ENCODE results near the gene DGKQ.
"Not testable (repeated sequence)": the region's sequence is repeated elsewhere in the genome, so short reads cannot be mapped to it uniquely, and the experiment has no call there.

Gene DGKQ

DNA sequence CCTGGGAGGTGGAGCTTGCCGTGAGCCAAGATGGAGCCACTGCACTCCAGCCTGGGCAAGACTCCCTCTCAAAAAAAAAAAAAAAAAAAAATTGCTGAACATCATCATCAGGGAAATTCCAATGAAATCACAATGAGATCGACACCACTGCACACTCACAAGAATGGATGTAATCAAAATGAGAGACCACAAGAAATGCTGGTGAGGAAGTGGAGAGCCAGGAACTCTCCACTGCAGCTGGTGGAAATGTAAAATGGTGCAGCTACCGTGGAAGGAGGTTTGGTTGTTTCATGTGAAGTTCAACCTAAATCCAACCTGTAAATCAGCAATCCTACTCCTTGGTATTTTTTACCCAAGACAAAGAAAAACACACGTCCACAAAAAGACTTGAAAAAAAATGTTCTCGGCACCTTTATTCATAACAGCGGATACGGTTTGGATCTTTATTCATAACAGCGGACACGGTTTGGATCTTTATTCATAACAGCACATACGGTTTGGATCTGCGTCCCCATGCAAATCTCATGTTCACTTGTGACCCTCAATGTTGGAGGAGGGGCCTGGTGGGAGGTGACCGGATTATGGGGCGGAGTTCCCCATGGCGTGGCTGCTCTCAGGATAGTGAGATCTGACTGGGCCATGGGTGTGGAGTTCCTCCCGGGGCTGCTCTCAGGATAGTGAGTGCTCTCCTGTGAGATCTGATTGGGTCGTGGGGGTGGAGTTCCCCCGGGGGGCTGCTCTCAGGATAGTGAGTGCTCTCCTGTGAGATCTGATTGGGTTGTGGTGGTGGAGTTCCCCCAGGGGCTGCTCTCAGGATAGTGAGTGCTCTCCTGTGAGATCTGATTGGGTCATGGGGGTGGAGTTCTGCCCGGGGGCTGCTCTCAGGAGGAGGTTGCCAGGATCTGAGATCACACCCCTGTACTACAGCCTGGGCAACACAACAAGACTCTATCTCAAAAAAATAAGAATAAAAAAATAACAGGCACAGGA lies 49.0 kb downstream of the DGKQ start:
- DNase-seq: no peak

DNA sequence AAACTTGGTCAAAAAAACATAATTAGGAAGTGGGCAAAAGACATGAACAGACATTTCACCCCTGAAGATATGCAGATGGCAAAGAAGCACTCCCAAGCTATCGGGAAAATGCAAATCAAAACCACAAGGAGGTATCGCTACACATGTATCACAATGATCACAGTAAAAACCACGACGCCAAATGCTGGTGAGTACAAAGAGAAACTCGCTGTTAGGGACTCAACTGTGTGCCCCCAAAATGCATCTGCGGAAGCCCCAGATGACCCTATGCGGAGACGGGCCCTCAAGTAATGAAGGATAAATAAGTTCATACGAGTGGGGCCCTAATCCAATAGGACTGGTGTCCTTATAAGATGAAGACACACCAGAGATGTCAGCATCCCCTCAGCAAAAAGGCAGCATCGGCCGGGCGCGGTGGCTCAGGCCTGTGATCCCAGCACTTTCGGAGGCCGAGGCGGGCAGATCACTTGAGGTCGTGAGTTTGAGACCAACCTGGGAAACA lies 51.5 kb downstream of the DGKQ start:
- DNase-seq: no peak

DNA sequence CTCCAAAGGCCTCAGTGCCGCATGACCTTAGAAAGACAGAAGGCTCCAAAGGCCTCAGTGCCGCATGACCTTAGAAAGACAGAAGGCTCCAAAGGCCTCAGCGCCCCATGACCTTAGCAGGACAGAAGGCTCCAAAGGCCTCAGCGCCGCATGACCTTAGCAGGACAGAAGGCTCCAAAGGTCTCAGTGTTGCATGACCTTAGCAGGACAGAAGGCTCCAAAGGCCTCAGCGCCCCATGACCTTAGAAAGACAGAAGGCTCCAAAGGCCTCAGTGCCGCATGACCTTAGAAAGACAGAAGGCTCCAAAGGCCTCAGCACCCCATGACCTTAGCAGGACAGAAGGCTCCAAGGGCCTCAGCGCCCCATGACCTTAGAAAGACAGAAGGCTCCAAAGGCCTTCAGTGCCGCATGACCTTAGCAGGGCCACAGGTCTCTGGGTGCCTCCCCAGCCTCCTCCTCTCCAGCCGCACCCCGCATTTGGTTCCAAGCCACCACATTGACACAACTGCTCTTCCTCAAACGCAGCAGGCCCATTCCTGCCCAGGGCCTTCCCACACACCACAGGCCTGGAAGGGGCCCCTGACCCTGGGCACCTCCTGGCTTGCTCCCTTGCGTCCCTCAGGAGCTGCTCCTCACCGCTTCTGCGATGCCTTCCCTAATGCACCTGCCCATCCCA lies 54.2 kb downstream of the DGKQ start:
- DNase-seq: not testable (repeated sequence)

DNA sequence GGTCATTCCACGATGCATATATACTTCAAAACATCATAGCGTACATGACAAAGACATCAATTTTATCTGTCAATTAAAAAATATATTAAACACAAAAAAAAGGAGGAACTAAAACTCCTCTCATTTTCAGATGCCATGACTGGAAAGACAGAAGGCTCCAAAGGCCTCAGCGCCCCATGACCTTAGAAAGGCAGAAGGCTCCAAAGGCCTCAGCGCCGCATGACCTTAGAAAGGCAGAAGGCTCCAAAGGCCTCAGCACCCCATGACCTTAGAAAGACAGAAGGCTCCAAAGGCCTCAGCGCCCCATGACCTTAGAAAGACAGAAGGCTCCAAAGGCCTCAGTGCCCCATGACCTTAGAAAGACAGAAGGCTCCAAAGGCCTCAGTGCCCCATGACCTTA lies 54.8 kb downstream of the DGKQ start:
- not testable (repeated sequence) for DNase-seq

DNA sequence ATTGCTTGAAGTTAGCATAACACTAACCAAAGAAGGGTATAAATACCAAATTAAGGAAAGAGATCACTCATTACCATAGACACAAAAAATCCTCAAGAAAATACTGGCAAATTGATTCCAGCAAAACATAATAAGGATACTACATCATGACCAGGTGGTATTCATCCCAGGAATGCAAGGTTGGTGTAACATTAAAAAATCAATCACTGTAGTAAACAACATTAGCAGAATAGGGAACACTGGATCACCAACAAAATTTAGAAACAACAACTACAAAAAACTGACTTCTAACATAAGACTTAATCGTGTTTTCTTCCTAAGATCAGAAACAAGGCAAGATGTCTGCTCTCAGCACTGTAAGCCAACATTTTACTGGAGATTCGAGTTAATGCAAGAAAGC lies 55.4 kb downstream of the DGKQ start:
- no peak for DNase-seq

DNA sequence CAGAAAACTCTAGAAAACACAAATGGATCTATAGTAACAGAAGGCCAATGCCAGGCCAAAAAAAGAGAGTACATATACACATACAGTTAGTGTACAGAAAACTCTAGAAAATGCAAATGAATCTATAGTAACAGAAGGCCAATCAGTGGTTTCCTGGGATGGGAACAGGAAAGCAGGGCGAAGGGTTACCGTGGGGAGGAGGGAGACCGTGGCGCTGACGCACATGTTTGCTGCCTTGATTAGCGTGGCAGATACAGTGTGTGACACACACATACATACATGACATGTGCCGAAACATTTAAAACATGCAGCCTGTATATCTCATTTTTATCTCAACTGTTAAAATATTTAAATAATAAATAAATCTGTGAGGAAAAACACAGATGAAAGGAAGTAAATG lies 55.9 kb downstream of the DGKQ start:
- no peak for DNase-seq

DNA sequence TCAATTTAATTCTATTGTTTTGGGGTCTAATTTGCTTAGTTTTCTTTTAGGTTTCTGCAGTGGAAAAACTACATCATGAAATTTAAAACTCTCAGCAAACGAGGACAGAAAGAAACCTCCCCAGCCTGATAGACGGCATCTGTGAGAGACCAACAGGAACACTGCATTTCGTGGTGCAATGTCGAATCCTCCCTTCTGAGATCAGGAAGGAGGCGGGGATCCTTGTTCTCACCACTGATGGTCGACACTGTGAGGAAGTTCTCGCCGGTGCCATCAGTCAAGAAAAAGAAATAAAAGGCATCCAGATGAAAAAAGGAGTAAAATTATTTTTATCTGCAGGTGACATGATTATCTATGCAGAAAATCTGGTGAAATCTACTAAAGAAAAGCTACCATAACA lies 57.8 kb downstream of the DGKQ start:
- DNase-seq: no peak

DNA sequence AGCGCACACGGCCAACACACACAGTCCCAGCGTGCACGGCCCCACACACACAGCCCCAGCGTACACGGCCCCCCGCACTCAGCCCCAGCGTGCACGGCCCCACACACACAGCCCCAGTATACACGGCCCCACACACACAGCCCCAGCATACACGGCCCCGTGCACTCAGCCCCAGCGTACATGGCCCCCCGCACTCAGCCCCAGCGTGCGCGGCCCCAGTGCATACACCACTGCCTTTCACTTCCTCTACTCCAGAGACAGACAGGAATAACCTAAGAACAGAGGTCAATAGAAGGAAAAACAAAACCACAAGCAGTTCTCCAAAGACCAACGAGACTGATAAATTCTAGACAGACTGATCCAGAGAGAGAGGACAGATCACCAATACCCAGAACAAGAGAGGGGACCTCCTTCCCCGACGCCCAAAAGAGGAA lies 58.3 kb downstream of the DGKQ start:
- DNase-seq: no peak

DNA sequence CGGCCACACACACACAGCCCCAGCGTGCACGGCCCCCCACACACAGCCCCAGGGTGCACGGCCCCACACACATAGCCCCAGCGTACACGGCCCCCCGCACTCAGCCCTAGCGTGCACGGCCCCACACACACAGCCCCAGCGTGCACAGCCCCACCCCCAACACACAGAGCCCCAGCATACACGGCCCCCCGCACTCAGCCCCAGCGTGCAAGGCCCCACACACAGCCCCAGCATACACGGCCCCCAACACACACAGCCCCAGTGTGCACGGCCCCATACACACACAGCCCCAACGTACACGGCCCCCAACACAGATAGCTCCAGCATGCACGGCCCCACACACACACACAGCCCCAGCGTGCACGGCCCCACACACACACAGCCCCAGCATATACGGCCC lies 58.8 kb downstream of the DGKQ start:
- no peak for DNase-seq

DNA sequence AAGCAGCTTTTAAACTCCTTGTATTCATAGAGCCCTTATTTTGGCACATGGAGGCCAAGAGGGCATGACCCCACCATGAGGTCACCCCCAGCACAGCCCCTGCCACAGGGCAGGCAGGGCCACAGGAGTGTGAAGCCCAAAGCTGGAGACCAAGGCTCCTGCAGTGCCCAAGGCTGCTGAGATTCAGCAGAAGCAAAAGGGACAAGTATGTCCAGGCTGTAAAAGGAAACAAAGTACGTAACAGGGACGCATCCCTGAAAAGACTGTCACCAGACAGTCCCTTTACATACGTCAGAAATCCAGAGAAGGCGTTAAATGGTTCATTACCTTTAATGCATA lies 60.1 kb downstream of the DGKQ start:
- no peak for DNase-seq

DNA sequence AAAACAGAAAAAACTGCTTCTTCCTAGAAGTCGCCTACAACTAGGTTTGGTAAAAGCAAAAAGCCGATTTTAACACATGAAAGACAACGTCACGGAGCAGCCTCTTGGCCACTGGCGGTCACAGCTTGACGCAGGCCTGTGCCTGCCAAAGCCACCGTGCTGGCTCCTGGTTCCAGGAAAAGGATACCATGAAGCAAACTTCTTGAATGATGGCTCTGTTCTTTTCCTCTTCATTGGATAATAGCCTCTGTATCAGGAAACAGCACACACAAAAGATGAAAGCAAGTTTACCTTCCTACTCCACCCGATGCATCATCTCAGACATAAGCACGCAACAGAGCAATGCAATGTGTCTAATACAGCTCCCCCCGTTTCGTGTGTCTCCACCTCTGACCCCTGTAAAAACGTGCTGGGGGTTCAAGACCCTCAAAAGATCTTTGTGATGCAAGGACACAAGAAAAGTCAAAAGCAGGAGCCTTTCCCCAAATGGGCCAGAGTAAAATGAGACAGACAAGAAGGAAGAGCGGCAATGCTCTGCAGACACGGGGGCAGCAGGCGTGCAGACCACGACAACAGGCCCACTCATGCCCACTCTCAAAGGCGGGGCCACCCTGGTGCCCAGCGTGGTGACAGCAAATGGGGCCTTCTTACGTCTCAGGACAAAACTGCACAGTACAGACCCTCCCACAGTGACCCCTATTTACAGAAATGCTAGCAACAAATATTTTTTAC lies 60.7 kb downstream of the DGKQ start:
- no peak for DNase-seq

DNA sequence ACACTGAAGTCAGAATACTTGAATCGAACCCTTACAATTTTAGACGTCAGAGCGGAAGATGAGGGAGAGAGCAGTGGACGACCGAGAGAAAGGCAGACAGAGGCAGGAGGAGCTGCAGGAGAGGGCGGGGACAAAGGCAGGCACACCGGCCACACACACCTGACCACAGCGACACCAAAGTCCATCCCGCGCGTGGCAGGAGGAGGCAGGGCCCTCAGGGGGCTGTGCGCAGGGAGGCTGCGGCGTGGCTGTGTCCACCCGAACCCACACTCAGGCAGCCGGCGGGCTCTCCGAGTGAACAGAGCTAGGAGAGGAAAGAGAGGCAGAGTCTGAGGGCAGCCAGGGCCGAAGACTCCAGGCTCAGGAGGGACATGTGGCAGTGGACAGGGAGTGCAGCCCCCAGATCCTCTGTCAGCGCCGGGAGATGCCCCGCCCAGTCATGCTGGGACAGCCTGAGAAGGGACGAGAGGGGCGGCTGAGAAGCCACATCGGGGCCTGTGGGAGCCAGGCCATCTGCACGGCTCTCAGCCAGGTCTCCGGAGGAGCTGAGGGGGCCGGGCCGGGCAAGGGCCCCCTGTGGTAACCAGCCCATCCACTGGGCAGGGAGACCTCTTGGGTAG lies 61.4 kb downstream of the DGKQ start:
- DNase-seq: no peak

DNA sequence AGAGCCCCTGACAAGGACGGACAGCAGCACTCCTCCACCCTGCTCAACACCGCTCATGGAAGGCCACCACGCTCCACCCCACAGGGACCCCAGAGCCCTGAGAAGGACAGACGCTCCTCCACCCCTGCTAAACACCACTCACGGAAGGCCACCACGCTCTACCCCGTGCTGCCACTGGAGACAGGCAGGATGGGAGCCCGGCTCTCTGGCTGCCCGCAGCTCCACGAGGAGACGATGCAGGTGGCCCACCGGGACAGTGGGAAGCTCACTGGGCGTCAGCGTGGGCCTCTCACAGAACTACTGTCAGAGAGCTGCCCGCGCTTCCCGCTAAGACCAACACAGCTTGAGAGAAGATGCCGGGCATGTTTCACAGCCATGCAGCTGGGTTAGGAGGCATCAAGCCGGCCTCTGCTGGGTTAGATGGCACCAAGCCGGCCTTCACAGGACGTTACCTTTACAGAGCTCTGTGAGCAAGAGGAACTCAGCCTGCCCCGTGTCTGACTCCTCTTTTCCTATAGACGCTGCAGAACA lies 62.1 kb downstream of the DGKQ start:
- no peak for DNase-seq

DNA sequence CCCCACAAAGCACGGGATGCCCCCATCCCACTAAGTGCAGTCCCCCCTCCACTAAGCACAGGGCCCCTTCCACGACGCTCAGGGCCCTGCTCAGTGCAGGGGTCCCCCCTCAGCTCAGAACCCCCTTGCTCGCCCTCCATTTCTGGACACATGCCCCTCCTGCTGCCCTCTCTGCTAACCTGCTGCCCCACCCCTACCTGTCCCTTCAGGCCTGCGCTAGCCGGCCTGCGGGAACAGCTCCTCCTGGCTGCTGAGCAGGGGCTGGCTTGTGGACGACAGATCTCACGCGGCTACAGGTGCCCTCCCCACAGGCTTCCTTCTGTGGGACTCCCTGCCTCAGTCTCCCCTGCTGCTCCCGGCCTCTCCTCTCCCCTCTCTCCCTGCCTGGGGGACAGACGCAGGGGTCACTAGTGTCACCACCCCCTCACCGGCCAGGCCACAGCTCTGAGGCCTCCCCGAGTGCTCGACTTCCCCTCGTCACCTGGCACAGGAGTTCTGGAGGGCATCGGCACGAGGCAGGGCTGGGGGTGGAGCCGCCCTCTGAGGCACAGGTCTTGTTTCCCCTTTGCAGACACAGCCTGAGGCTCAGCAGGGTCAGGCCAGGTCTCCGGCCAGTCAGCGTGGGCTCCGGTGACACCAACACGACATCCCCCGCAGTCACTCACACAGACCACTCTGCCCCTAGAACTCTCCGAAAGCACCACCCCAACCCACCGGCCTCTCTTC lies 62.8 kb downstream of the DGKQ start:
- DNase-seq: no peak

DNA sequence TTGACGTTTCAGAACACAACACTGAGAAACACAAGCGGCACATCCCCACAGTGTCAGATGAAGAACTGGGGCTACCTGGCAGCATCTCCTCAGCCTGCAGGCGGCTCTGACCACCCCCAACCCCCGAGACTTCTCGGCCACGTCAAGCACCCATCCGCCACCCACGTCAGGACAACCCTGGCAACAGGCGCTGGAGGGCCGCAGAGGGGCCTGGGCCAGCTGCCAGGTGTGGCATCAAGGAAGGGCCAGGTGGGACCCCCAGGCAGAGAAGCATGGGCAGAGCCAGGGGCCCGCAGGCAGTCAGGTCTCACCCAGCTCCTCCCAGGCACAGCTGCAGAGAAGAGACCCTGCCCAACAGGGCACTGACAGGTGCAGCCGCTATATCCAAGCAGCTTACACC lies 63.5 kb downstream of the DGKQ start:
- no peak for DNase-seq

DNA sequence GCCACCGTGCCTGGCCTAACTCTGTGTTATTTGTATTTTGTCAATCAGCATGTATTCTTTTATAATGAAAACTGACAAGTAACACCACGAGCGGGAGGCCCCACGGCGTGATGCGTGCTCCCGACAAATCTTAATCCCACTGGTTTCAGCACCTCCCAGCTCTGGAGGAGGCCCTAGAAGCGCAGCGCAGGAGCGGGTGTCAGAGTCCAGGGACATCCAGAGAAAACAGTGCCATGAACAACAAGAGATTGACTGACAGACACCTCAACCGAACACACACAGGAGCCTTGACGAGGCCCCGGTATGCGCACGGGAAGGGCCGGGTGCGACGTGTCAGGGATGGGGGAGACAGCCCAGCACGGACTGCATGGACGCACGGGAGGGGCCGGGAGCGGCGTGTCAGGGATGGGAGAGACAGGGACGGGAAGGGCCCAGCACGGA lies 64.2 kb downstream of the DGKQ start:
- DNase-seq: no peak
